ENCODE data around the gene CREB5. TPM values are rescaled to one million over a fixed set of nuclear protein-coding genes. Genes with fewer than 3 reads are reported as not detected.

CREB5 gene
- total and polyA plus RNA-seq, 4 experiments from 2014 or later, result not detected

- no peaks in the 10 kb centered on the region for H3K36me3 Mint-ChIP-seq
Observed at GRCh38 chr7:28804157-28804556, 391.8 kb downstream of the CREB5 start.

GRCh38 chr7:28804990-28805389, 392.7 kb downstream of the CREB5 start:
- CTCF ChIA-PET (ENCODE audit: partially characterized antibody), result no interaction called here
- no peak overlapping the region for H3K27ac Mint-ChIP-seq
- POLR2A ChIA-PET (ENCODE audit: partially characterized antibody), result no interaction called here
- Histone ChIP-seq H3K27ac (ENCODE audit: low read depth, low read length) (no peak overlapping the region), H3K4me1 (ENCODE audit: insufficient read depth, low read length) (no peaks in the 10 kb centered on the region), H3K9me3 (ENCODE audit: control insufficient read depth in 1 of 2, low read length in 2 of 2) (no peaks in the 10 kb centered on the region), H3K27me3 (ENCODE audit: insufficient read depth, low read length) (no peaks in the 10 kb centered on the region), H3K36me3 (ENCODE audit: insufficient read depth, low read length) (no peaks in the 10 kb centered on the region), H3K4me3 (ENCODE audit: low read length in 2 of 2) (no peak overlapping the region)
- no peak for DNase-seq
- H3K27me3 Mint-ChIP-seq, result peaks cover 0 to 6% of the 10 kb centered on the region in 2 donors
- peaks cover 0 to 6% (median 0%) of the 10 kb centered on the region in 8 donors for H3K9me3 Mint-ChIP-seq
- no peaks in the 10 kb centered on the region for H3K4me1 Mint-ChIP-seq
- intact Hi-C loops (cut with micrococcal nuclease), result no loop called here
- H3K4me3 Mint-ChIP-seq, result no peak overlapping the region
- no peaks in the 10 kb centered on the region for H3K36me3 Mint-ChIP-seq

More at GRCh38 chr7:28804157-28804556, 391.8 kb downstream of the CREB5 start:
- H3K9me3 Mint-ChIP-seq, result peaks cover 0 to 6% (median 0%) of the 10 kb centered on the region in 8 donors
- intact Hi-C loops (cut with micrococcal nuclease), result no loop called here
- ChIA-PET POLR2A (ENCODE audit: partially characterized antibody) (no interaction called here), CTCF (ENCODE audit: partially characterized antibody) (no interaction called here)
- no peak for DNase-seq
- Histone ChIP-seq H3K36me3 (ENCODE audit: insufficient read depth, low read length) (no peaks in the 10 kb centered on the region), H3K9me3 (ENCODE audit: control insufficient read depth in 1 of 2, low read length in 2 of 2) (no peaks in the 10 kb centered on the region), H3K4me1 (ENCODE audit: insufficient read depth, low read length) (no peaks in the 10 kb centered on the region), H3K27ac (ENCODE audit: low read depth, low read length) (no peak overlapping the region), H3K27me3 (ENCODE audit: insufficient read depth, low read length) (no peaks in the 10 kb centered on the region), H3K4me3 (ENCODE audit: low read length in 2 of 2) (no peak overlapping the region)
- H3K4me3 Mint-ChIP-seq, result no peak overlapping the region
- no peaks in the 10 kb centered on the region for H3K4me1 Mint-ChIP-seq
- H3K27ac Mint-ChIP-seq, result no peak overlapping the region
- H3K27me3 Mint-ChIP-seq, result peaks cover 0 to 6% of the 10 kb centered on the region in 2 donors

- Histone ChIP-seq H3K4me1 (ENCODE audit: insufficient read depth, low read length) (no peaks in the 10 kb centered on the region), H3K27ac (ENCODE audit: low read depth, low read length) (no peak overlapping the region), H3K36me3 (ENCODE audit: insufficient read depth, low read length) (no peaks in the 10 kb centered on the region), H3K9me3 (ENCODE audit: control insufficient read depth in 1 of 2, low read length in 2 of 2) (no peaks in the 10 kb centered on the region), H3K4me3 (ENCODE audit: low read length in 2 of 2) (no peak overlapping the region), H3K27me3 (ENCODE audit: insufficient read depth, low read length) (no peaks in the 10 kb centered on the region)
- POLR2A ChIA-PET (ENCODE audit: partially characterized antibody), result no interaction called here
- no peak for DNase-seq
- Mint-ChIP-seq H3K27me3 (peaks cover 0 to 6% of the 10 kb centered on the region in 2 donors), H3K4me3 (no peak overlapping the region), H3K36me3 (no peaks in the 10 kb centered on the region), H3K27ac (no peak overlapping the region), H3K4me1 (no peaks in the 10 kb centered on the region), H3K9me3 (peaks cover 0 to 6% (median 0%) of the 10 kb centered on the region in 8 donors)
- intact Hi-C loops (cut with micrococcal nuclease), result no loop called here
- CTCF ChIA-PET (ENCODE audit: partially characterized antibody), result no interaction called here
Observed at GRCh38 chr7:28806841-28807240, 394.5 kb downstream of the CREB5 start.

GRCh38 chr7:28807396-28807994, 395.2 kb downstream of the CREB5 start:
- CTCF ChIA-PET (ENCODE audit: partially characterized antibody), result no interaction called here
- no peaks in the 10 kb centered on the region for H3K4me1 Mint-ChIP-seq
- no peaks in the 10 kb centered on the region for H3K36me3 Mint-ChIP-seq
- intact Hi-C loops (cut with micrococcal nuclease), result no loop called here
- H3K27ac Mint-ChIP-seq, result no peak overlapping the region
- Histone ChIP-seq H3K36me3 (ENCODE audit: insufficient read depth, low read length) (no peaks in the 10 kb centered on the region), H3K27me3 (ENCODE audit: insufficient read depth, low read length) (no peaks in the 10 kb centered on the region), H3K4me3 (ENCODE audit: low read length in 2 of 2) (no peak overlapping the region), H3K27ac (ENCODE audit: low read depth, low read length) (no peak overlapping the region), H3K4me1 (ENCODE audit: insufficient read depth, low read length) (no peaks in the 10 kb centered on the region), H3K9me3 (ENCODE audit: control insufficient read depth in 1 of 2, low read length in 2 of 2) (no peaks in the 10 kb centered on the region)
- peaks cover 0 to 6% of the 10 kb centered on the region in 2 donors for H3K27me3 Mint-ChIP-seq
- H3K4me3 Mint-ChIP-seq, result no peak overlapping the region
- peaks cover 0 to 6% (median 0%) of the 10 kb centered on the region in 8 donors for H3K9me3 Mint-ChIP-seq
- POLR2A ChIA-PET (ENCODE audit: partially characterized antibody), result no interaction called here
- no peak for DNase-seq

GRCh38 chr7:28808796-28809533, 396.6 kb downstream of the CREB5 start:
- Mint-ChIP-seq H3K9me3 (peaks cover 0 to 6% (median 0%) of the 10 kb centered on the region in 8 donors), H3K4me1 (no peaks in the 10 kb centered on the region), H3K4me3 (no peak overlapping the region), H3K36me3 (no peaks in the 10 kb centered on the region), H3K27ac (no peak overlapping the region), H3K27me3 (peaks cover 0 to 6% of the 10 kb centered on the region in 2 donors)
- Histone ChIP-seq H3K9me3 (ENCODE audit: control insufficient read depth in 1 of 2, low read length in 2 of 2) (no peaks in the 10 kb centered on the region), H3K27ac (ENCODE audit: low read depth, low read length) (no peak overlapping the region), H3K4me1 (ENCODE audit: insufficient read depth, low read length) (no peaks in the 10 kb centered on the region), H3K36me3 (ENCODE audit: insufficient read depth, low read length) (no peaks in the 10 kb centered on the region), H3K4me3 (ENCODE audit: low read length in 2 of 2) (no peak overlapping the region), H3K27me3 (ENCODE audit: insufficient read depth, low read length) (no peaks in the 10 kb centered on the region)
- DNase-seq, result no peak
- ChIA-PET POLR2A (ENCODE audit: partially characterized antibody) (no interaction called here), CTCF (ENCODE audit: partially characterized antibody) (no interaction called here)
- intact Hi-C loops (cut with micrococcal nuclease), result no loop called here

GRCh38 chr7:28811008-28811407, 398.7 kb downstream of the CREB5 start:
- Mint-ChIP-seq H3K4me3 (no peak overlapping the region), H3K4me1 (no peaks in the 10 kb centered on the region), H3K9me3 (peaks cover 0 to 4% (median 0%) of the 10 kb centered on the region in 8 donors), H3K36me3 (no peaks in the 10 kb centered on the region), H3K27ac (no peak overlapping the region), H3K27me3 (peaks cover 0 to 4% of the 10 kb centered on the region in 2 donors)
- ChIA-PET POLR2A (ENCODE audit: partially characterized antibody) (no interaction called here), CTCF (ENCODE audit: partially characterized antibody) (no interaction called here)
- intact Hi-C loops (cut with micrococcal nuclease), result no loop called here
- Histone ChIP-seq H3K36me3 (ENCODE audit: insufficient read depth, low read length) (no peaks in the 10 kb centered on the region), H3K27ac (ENCODE audit: low read depth, low read length) (no peak overlapping the region), H3K27me3 (ENCODE audit: insufficient read depth, low read length) (no peaks in the 10 kb centered on the region), H3K4me1 (ENCODE audit: insufficient read depth, low read length) (no peaks in the 10 kb centered on the region), H3K9me3 (ENCODE audit: control insufficient read depth in 1 of 2, low read length in 2 of 2) (no peaks in the 10 kb centered on the region), H3K4me3 (ENCODE audit: low read length in 2 of 2) (no peak overlapping the region)
- DNase-seq, result no peak

GRCh38 chr7:28811701-28812430, 399.5 kb downstream of the CREB5 start:
- Histone ChIP-seq H3K36me3 (ENCODE audit: insufficient read depth, low read length) (no peaks in the 10 kb centered on the region), H3K27me3 (ENCODE audit: insufficient read depth, low read length) (no peaks in the 10 kb centered on the region), H3K4me1 (ENCODE audit: insufficient read depth, low read length) (no peaks in the 10 kb centered on the region), H3K27ac (ENCODE audit: low read depth, low read length) (no peak overlapping the region), H3K4me3 (ENCODE audit: low read length in 2 of 2) (no peak overlapping the region), H3K9me3 (ENCODE audit: control insufficient read depth in 1 of 2, low read length in 2 of 2) (no peaks in the 10 kb centered on the region)
- H3K36me3 Mint-ChIP-seq, result no peaks in the 10 kb centered on the region
- POLR2A ChIA-PET (ENCODE audit: partially characterized antibody), result no interaction called here
- H3K9me3 Mint-ChIP-seq, result peaks cover 0 to 4% (median 0%) of the 10 kb centered on the region in 8 donors
- CTCF ChIA-PET (ENCODE audit: partially characterized antibody), result no interaction called here
- peaks cover 0 to 4% of the 10 kb centered on the region in 2 donors for H3K27me3 Mint-ChIP-seq
- no peaks in the 10 kb centered on the region for H3K4me1 Mint-ChIP-seq
- intact Hi-C loops (cut with micrococcal nuclease), result no loop called here
- H3K4me3 Mint-ChIP-seq, result no peak overlapping the region
- H3K27ac Mint-ChIP-seq, result no peak overlapping the region
- no peak for DNase-seq

All from CD4-positive, alpha-beta memory T cell (primary cell).